Activated T-cell treated with anti-CD3 and anti-CD28 coated beads, Interleukin-2, amount 50 U/mL, for 24 hours (primary cell): ENCODE data around the gene PXMP4.

Experiments
- DNase-seq: peaks from one replicate; pipeline ENCODE4 v3.0.0-alpha.2; 2020
- H3K27ac Mint-ChIP-seq: 2 replicates; pipeline ENCODE4 v1.8.0; 2020; ENCODE audit warnings: mild to moderate bottlenecking, mixed read lengths
- H3K27me3 Mint-ChIP-seq: 2 replicates; pipeline ENCODE4 v1.8.0; 2020; ENCODE audit warnings: mixed read lengths
- H3K36me3 Mint-ChIP-seq: 2 replicates; pipeline ENCODE4 v1.8.0; 2020; ENCODE audit warnings: low read depth, mixed read lengths
- H3K4me1 Mint-ChIP-seq: 2 replicates; pipeline ENCODE4 v1.8.0; 2020; ENCODE audit warnings: low read depth, mixed read lengths
- H3K4me3 Mint-ChIP-seq: 2 replicates; pipeline ENCODE4 v1.8.0; 2020; ENCODE audit warnings: mild to moderate bottlenecking, moderate library complexity, mixed read lengths
- H3K9me3 Mint-ChIP-seq: 2 replicates; pipeline ENCODE4 v1.8.0; 2020; ENCODE audit warnings: mixed read lengths

PXMP4 gene

GRCh38 chr20:33744181-33744580 is 24.1 kb upstream of the PXMP4 start:
- no peak overlapping the region for H3K27ac Mint-ChIP-seq
- peaks cover 29% of the 10 kb centered on the region for H3K36me3 Mint-ChIP-seq
- H3K9me3 Mint-ChIP-seq = no peaks in the 10 kb centered on the region
- H3K27me3 Mint-ChIP-seq = no peaks in the 10 kb centered on the region
- H3K4me3 Mint-ChIP-seq = no peak overlapping the region
- DNase-seq = no peak
- H3K4me1 Mint-ChIP-seq = no peaks in the 10 kb centered on the region

GRCh38 chr20:33740189-33740588 is 20.1 kb upstream of the PXMP4 start:
- Mint-ChIP-seq H3K36me3 (peaks cover 17% of the 10 kb centered on the region), H3K4me3 (no peak overlapping the region), H3K4me1 (peaks cover 2% of the 10 kb centered on the region)

GRCh38 chr20:33739493-33739892 is 19.4 kb upstream of the PXMP4 start:
- DNase-seq = no peak
- Mint-ChIP-seq H3K4me1 (peaks cover 2% of the 10 kb centered on the region), H3K4me3 (no peak overlapping the region), H3K27me3 (no peaks in the 10 kb centered on the region), H3K36me3 (peaks cover 13% of the 10 kb centered on the region), H3K27ac (no peak overlapping the region), H3K9me3 (peaks cover 8% of the 10 kb centered on the region)

More at GRCh38 chr20:33740189-33740588, 20.1 kb upstream of the PXMP4 start:
- Mint-ChIP-seq H3K27me3 (no peaks in the 10 kb centered on the region), H3K9me3 (peaks cover 8% of the 10 kb centered on the region), H3K27ac (no peak overlapping the region)
- DNase-seq = no peak

GRCh38 chr20:33736962-33737361 is 16.9 kb upstream of the PXMP4 start:
- no peak for DNase-seq
- no peaks in the 10 kb centered on the region for H3K27me3 Mint-ChIP-seq
- H3K4me3 Mint-ChIP-seq = no peak overlapping the region
- H3K9me3 Mint-ChIP-seq = peaks cover 8% of the 10 kb centered on the region
- H3K36me3 Mint-ChIP-seq = peaks cover 13% of the 10 kb centered on the region
- no peak overlapping the region for H3K27ac Mint-ChIP-seq
- peaks cover 18% of the 10 kb centered on the region for H3K4me1 Mint-ChIP-seq

- Mint-ChIP-seq H3K27me3 (no peaks in the 10 kb centered on the region), H3K4me1 (peaks cover 25% of the 10 kb centered on the region), H3K36me3 (peaks cover 13% of the 10 kb centered on the region), H3K27ac (no peak overlapping the region), H3K9me3 (peaks cover 8% of the 10 kb centered on the region), H3K4me3 (peak overlapping the region; percentile 34)
- no peak for DNase-seq
Observed at GRCh38 chr20:33733654-33734576, 13.8 kb upstream of the PXMP4 start.

GRCh38 chr20:33732166-33732970 is 12.3 kb upstream of the PXMP4 start:
- Mint-ChIP-seq H3K27ac (peak overlapping the region; percentile 82), H3K4me1 (peaks cover 22% of the 10 kb centered on the region), H3K36me3 (peaks cover 11% of the 10 kb centered on the region), H3K9me3 (peaks cover 8% of the 10 kb centered on the region), H3K4me3 (peak overlapping the region; percentile 85), H3K27me3 (no peaks in the 10 kb centered on the region)
- DNase-seq = peak; percentile 90

- DNase-seq = peak; percentile 93
- H3K27ac Mint-ChIP-seq = peak within 1 kb of the TSS; percentile 92
- peaks cover 7% of the 10 kb centered on the region for H3K36me3 Mint-ChIP-seq
- H3K9me3 Mint-ChIP-seq = peaks cover 5% of the 10 kb centered on the region
- H3K4me1 Mint-ChIP-seq = peaks cover 22% of the 10 kb centered on the region
- peak within 1 kb of the TSS; percentile 85 for H3K4me3 Mint-ChIP-seq
- H3K27me3 Mint-ChIP-seq = no peaks in the 10 kb centered on the region
Observed at GRCh38 chr20:33731693-33732165, 11.6 kb upstream of the PXMP4 start, which contains the start of gene ZNF341. Gene ZNF341 (plus strand): TSS chr20:33731996. CDS start chr20:33732022, 26 bp downstream.

GRCh38 chr20:33730946-33731692 is 11.0 kb upstream of the PXMP4 start:
- peaks cover 2% of the 10 kb centered on the region for H3K36me3 Mint-ChIP-seq
- peak overlapping the region; percentile 92 for H3K27ac Mint-ChIP-seq
- no peak for DNase-seq
- H3K27me3 Mint-ChIP-seq = no peaks in the 10 kb centered on the region
- H3K4me1 Mint-ChIP-seq = peaks cover 22% of the 10 kb centered on the region
- H3K4me3 Mint-ChIP-seq = peak overlapping the region; percentile 77
- H3K9me3 Mint-ChIP-seq = peaks cover 2% of the 10 kb centered on the region

- H3K27ac Mint-ChIP-seq = no peak overlapping the region
Observed at GRCh38 chr20:33729101-33729500, 9.0 kb upstream of the PXMP4 start.

GRCh38 chr20:33728463-33728862 is 8.4 kb upstream of the PXMP4 start:
- Mint-ChIP-seq H3K36me3 (no peaks in the 10 kb centered on the region), H3K9me3 (no peaks in the 10 kb centered on the region), H3K27ac (no peak overlapping the region), H3K4me1 (peaks cover 13% of the 10 kb centered on the region), H3K4me3 (no peak overlapping the region), H3K27me3 (no peaks in the 10 kb centered on the region)
- DNase-seq = no peak

More at GRCh38 chr20:33729101-33729500, 9.0 kb upstream of the PXMP4 start:
- DNase-seq = no peak
- no peaks in the 10 kb centered on the region for H3K9me3 Mint-ChIP-seq
- no peaks in the 10 kb centered on the region for H3K36me3 Mint-ChIP-seq
- no peaks in the 10 kb centered on the region for H3K27me3 Mint-ChIP-seq
- H3K4me3 Mint-ChIP-seq = no peak overlapping the region
- peaks cover 19% of the 10 kb centered on the region for H3K4me1 Mint-ChIP-seq

GRCh38 chr20:33727806-33728205 is 7.7 kb upstream of the PXMP4 start:
- no peak for DNase-seq
- Mint-ChIP-seq H3K36me3 (no peaks in the 10 kb centered on the region), H3K4me1 (peaks cover 10% of the 10 kb centered on the region), H3K9me3 (no peaks in the 10 kb centered on the region), H3K27ac (no peak overlapping the region), H3K27me3 (no peaks in the 10 kb centered on the region), H3K4me3 (no peak overlapping the region)

GRCh38 chr20:33727115-33727479 is 7.0 kb upstream of the PXMP4 start:
- Mint-ChIP-seq H3K27me3 (no peaks in the 10 kb centered on the region), H3K36me3 (no peaks in the 10 kb centered on the region), H3K4me3 (no peak overlapping the region), H3K27ac (no peak overlapping the region), H3K4me1 (peaks cover 6% of the 10 kb centered on the region), H3K9me3 (no peaks in the 10 kb centered on the region)
- no peak for DNase-seq

- no peak for DNase-seq
- no peak overlapping the region for H3K27ac Mint-ChIP-seq
- no peaks in the 10 kb centered on the region for H3K27me3 Mint-ChIP-seq
- H3K4me3 Mint-ChIP-seq = no peak overlapping the region
- peaks cover 6% of the 10 kb centered on the region for H3K4me1 Mint-ChIP-seq
- no peaks in the 10 kb centered on the region for H3K36me3 Mint-ChIP-seq
- no peaks in the 10 kb centered on the region for H3K9me3 Mint-ChIP-seq
Observed at GRCh38 chr20:33725607-33726264, 5.6 kb upstream of the PXMP4 start.
